GM11168 (cell line): ENCODE data around the gene ARHGAP11A.
"Not testable (repeated sequence)": the region's sequence is repeated elsewhere in the genome, so short reads cannot be mapped to it uniquely, and the experiment has no call there.

ENCODE experiments used
- in situ Hi-C: fragments of 300-500 bp; cut with MboI; formaldehyde crosslinking; loops from one replicate; pipeline ENCODE4 v1.12.0; 2022; ENCODE audit warnings: low sequenced_read_pairs; ENCODE audit not compliant: unreplicated experiment

Gene ARHGAP11A

DNA sequence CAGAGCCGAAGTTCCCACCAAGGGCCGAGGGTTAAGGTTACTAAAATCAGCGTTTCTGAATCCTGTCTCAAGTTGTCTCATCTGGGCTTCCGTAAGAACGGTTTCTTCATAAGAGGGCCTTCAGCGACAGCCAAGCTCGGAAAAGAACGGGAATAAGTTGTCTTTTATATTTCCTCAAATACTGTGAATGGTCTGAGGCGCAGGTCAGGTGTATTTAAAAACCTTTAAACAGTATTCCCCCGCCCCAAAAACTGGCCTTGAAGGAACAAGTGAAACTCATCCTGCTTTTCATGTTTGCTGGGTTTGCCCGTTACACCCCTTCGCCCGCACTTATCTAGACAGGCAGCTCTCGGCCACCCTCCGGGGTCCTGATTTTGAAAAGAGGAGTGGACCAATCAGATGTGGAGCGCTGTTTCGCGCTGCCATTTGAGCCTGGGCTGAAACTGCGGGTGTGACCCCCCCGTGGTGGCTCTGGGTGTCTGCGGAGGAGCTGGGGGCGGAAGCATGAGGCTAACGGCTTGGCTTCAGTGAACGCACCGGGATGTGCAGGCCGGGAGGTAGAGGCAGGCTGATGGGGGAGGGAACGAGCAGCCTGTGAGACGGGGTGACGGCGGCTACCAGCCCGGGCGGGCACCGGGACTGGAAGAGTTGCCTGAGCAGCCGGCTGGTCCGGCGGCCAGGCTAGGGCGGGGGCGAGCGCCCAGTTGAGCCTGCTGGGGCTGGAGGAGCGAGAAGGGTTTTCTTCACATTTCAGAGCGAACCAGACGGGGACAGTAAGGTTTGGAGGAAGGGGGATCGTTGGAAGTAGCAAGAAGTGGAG is at the start of gene ARHGAP11A:
TSS of gene ARHGAP11A (plus strand) at position 454 of the 820 bp plus-strand sequence. CDS start 708 bp downstream, outside the sequence.
- in situ Hi-C loops: loop anchor here (5.0 kb wide), 1 partner anchor 1988 kb away; the partner anchor contains the start of gene ARHGAP11B

GRCh38 chr15:32568988-32569387 is 46.3 kb upstream of the ARHGAP11A start:
- in situ Hi-C loops: not testable (repeated sequence)

- in situ Hi-C loops: not testable (repeated sequence)
Measured at GRCh38 chr15:32578482-32578881, 36.8 kb upstream of the ARHGAP11A start.

DNA sequence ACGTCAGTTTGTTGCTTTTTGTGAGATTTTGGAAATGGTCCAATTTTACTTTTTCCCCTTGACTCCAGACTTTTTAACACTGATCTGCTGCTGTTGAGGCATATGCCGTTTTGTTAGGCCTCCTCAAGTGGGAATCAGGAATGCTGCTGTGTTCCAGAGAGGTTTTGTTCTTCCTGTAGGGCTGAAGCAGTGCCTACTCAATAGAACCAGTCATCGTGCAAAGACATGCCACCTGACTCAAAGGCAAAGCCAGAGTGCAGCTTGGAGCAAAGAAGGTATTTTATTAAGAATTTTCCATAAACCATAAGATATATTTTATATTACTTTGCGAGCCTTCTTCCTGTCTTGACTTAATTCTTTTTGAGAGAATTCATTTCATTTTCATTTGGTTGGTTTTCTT is 29.5 kb upstream of the ARHGAP11A start:
- in situ Hi-C loops: not testable (repeated sequence)

DNA sequence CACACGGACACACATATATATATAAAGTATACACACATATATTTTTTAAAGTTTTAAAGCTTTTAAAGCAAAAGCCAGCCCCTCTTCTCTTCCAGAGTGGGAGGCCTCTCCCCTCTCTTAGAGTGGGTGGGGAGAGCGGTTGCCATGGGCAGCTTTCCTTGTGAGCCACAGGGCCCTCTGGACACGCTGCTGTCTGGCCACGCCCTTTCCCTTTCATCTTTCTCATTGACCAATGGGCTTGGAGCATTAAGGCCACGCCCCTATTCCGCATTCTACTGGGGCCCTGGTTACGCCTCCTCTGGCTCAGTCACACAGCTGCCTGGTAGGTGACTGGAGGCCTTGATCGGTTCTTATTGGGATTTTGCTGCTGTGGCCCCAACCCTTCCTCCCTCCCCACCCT is 22.2 kb upstream of the ARHGAP11A start, which contains the start of gene GOLGA8N:
TSS of gene GOLGA8N (plus strand) at position 306 of the 400 bp plus-strand sequence.
- in situ Hi-C loops: not testable (repeated sequence)

- in situ Hi-C loops: not testable (repeated sequence)
Measured at GRCh38 chr15:32609518-32609917, 5.8 kb upstream of the ARHGAP11A start.

GRCh38 chr15:32610719-32611118 is 4.6 kb upstream of the ARHGAP11A start:
- in situ Hi-C loops: not testable (repeated sequence)

- in situ Hi-C loops: loop anchor here (5.0 kb wide), 1 partner anchor 1987 kb away; the partner anchor contains the start of gene ARHGAP11B
Measured at GRCh38 chr15:32614712-32615050, 623 bp upstream of the ARHGAP11A start.

DNA sequence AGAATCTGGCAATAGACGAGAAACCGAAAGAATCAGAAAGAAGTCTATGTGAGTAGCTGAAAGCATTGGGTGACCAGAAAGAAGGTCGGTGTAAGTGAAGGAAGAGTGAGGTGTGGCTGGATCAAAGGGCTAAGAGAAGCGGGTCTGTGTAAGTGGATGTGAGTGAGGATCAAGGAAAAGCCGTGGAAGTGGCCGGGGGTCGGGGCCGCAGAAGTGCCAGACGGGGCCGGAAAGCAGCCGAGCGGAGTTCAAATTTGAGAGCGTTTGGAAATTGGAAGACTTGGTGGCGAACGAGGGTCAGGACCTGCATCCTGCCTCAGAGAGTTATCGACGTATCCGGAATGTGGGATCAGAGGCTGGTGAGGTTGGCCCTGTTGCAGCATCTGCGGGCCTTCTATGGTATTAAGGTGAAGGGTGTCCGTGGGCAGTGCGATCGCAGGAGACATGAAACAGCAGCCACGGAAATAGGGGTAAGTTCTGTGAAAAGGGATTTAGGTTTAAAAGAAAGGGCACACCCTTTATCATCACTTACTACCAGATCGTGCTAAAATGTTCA is 645 bp downstream of the ARHGAP11A start:
- in situ Hi-C loops: loop anchor here (5.0 kb wide), 1 partner anchor 1989 kb away; the partner anchor contains the start of gene ARHGAP11B

DNA sequence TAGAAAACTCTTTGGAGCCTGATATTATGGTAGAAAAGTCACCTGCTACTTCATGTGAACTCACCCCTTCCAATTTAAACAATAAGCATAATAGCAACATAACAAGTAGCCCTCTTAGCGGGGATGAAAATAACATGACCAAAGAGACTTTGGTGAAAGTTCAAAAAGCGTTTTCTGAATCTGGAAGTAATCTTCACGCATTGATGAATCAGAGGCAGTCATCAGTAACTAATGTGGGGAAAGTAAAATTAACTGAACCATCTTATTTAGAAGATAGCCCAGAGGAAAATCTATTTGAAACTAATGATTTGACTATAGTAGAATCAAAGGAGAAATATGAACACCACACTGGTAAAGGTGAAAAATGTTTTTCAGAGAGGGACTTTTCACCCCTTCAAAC is 21.1 kb downstream of the ARHGAP11A start:
- in situ Hi-C loops: no loop called here

- in situ Hi-C loops: no loop called here
Measured at GRCh38 chr15:32636908-32637567, 21.7 kb downstream of the ARHGAP11A start.

GRCh38 chr15:32637704-32638103 is 22.4 kb downstream of the ARHGAP11A start:
- in situ Hi-C loops: no loop called here

- in situ Hi-C loops: no loop called here
Measured at GRCh38 chr15:32641517-32642059, 26.3 kb downstream of the ARHGAP11A start, which contains the start of gene SCG5. Gene SCG5 (plus strand): TSS chr15:32641710. CDS start chr15:32643593, 1,883 bp downstream.

GRCh38 chr15:32642667-32643435 is 27.5 kb downstream of the ARHGAP11A start:
- in situ Hi-C loops: no loop called here

- in situ Hi-C loops: no loop called here
Measured at GRCh38 chr15:32643907-32644445, 28.7 kb downstream of the ARHGAP11A start.

- in situ Hi-C loops: no loop called here
Measured at GRCh38 chr15:32646291-32646690, 31.0 kb downstream of the ARHGAP11A start.

GRCh38 chr15:32649342-32649741 is 34.0 kb downstream of the ARHGAP11A start:
- in situ Hi-C loops: no loop called here

DNA sequence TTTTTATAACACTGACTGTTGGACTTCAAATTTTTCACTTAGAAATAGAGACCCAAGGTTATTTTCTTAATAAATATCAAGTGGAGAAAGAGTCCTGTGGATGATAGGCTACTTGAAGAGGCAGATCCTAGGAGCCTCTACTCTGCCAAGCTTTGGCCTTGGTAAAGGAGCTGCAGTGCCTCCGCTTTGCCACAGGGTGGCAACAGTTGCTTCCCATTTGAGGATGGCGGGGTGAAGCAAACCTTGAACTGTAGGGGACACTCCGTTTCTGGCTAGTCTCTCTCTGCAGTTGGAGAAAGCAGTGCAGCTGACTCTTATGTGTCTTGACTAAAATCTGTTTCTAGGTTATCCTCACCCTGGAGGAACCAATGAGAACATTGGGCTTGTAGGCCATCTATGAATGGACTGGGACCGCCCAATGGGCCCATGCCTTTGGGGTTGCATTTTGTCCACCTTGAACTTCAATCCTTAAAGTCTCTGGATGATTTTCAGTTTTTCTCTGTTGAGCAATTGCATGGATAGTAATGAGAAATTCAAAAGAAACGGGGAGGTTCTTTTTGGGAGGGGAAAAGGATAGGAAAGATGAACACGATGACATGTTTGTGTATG is 36.0 kb downstream of the ARHGAP11A start:
- in situ Hi-C loops: loop anchor here (25.0 kb wide), 2 partner anchors 186 to 336 kb away; no protein-coding TSS in a partner anchor

DNA sequence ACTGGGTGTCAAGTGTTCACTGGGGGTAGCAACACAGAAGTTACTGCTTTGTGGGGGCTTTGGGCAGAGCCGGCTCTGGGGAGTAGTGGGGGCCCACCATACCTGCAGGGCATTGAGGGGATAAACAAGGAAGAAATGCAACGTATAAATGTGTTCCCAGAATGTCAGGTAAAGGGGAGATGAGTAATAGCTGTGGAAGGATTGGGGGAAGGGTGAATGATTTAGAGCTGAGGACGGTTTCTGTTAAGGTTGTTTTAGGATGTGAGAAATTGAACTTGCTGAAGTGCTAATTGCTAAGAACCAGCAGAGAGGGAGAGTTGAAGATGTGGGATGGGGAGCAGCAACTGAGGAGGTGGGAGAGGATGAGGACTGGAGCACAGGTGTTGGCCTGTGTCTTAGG is 36.9 kb downstream of the ARHGAP11A start:
- in situ Hi-C loops: loop anchor here (25.0 kb wide), 2 partner anchors 185 to 335 kb away; no protein-coding TSS in a partner anchor
